HuH-7.5 (cell line): Measurements from ENCODE around the gene MAP3K7CL.
"Not testable (repeated sequence)": the region's sequence is repeated elsewhere in the genome, so short reads cannot be mapped to it uniquely, and the experiment has no call there.

Experiments used
- DNase-seq: peaks from one replicate; pipeline ENCODE4 v3.0.0; 2011; ENCODE audit warnings: low spot score

The MAP3K7CL gene

DNA sequence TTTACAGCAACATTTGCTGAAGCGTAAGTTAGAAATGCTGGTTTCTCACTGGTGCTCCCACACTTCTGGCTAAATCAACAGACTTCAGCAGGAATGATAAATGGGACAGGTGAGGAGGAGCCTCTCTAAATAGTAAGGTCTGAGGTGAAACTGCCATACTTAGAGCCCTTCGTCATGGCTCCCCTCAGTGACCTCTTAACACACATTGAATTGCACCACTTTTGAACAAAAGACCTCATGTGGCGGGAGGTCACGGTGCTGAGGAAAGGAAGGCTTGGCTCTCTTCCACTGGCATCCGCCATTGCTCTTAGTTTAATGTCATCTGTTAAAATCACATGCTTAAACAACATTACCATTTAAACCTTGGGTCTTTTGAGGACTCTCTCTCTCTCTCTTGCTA lies 3.4 kb downstream of the MAP3K7CL start:
- DNase-seq, result no peak

DNA sequence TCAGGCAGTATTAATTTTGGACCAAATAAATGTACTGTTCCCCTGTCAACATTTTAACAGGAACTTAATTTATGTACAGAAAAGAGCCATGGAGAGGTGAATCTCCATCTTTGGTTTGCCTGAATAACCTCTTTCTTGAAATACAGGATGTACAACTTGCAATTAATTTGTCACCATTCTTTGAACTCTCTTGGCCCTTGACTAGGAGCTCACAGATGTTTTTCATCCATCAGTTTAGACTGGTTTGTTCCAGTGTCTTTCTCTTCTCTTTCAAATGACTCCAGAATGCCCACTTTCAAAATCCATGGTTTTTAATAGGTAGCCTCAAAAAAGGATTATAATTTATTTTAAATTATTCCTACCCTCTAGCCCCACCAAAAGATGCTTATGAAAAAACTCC lies 5.0 kb downstream of the MAP3K7CL start:
- no peak for DNase-seq

DNA sequence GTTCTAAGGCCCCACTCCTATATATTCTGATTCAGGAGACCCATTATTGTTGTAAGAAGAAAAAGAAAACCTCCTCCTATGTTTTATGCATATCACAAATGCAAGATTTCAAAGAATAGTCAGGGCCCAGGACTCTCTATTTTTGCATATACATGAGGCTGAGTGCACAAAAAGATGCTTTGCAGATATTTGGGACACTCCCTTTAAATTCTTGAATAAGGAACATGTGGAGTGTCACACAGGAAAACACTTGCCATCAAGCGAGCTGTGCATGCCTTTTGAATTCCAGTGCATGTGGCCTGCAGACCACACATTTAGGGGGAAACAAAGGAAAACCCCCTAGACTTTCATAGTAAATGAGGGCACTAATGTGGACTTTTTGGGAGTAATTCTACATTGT lies 5.6 kb downstream of the MAP3K7CL start:
- DNase-seq, result no peak

DNA sequence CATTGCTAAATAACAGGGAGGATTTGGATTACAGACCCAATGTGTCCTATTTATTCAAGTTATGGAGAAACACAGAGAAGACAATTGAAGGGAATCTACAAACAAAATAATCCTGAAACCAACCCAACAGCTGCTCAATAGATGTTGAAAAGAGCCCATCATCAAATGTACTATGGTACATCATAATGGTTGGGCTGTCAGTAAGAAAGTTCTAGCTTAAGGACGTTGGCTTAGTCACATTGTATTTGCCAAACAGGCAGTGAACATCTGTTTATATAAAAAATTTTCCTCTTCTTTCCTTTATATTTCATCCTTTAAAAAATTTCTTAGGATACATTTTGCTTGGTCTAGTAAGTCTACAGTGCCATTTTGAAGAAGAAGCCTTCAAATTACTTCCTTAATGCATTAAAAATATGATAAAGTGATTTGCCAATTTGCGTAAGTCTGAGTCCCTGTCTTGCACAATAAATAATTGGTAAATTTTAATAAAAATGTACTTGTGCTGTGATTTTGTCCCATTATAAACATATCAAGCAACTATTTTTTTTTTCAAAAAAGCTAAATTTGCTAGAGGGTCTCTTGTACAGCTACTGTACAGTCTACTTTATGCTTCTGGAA lies 14.4 kb downstream of the MAP3K7CL start:
- DNase-seq, result no peak

DNA sequence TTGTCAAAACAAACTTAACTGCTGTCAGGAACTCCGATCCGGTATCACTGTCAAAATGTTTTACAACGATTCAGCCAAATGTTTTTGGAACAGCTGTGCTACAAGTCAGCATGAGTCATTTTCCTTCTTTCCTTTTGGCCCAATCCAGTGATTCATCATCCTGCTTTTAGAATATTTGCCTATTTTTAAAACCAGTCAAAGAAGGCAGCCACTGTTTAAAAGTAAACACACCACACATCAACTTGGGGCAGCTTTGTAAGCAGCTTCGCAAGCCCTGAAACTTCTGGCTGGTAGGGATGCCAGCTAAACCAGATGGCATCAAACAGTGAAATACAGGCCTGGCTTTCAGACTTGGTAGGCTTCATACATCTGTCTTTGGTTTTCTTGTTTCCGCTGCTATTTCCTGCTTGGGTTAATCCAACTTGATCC lies 14.9 kb downstream of the MAP3K7CL start:
- no peak for DNase-seq

DNA sequence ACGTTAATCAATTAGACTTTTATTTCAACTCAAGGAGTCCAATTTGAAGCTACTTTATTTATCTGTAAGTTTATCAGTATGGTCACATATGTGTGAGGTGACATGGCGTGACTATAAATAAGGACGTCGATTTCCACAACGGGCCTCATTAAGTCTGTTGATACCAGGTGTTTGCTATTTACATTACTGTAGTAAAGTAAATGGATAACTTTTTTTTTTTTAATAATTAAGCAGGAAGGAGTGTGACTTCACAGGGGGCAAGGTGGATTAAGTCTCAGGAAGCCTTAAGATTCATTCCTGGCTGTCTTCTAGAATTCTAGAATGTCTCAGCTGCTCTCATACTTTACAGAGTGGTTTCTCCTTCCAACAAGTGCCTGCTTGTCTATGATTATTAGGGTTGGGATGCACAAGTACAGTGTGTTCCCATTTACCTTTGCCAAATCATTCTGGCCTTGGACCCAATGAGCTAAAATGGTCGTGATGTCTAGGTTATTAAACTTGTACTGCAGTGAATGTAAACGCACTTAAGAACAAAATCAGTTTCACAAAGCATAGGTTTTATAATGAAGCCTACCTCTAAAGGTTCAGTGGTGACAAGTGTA lies 15.5 kb downstream of the MAP3K7CL start:
- no peak for DNase-seq

DNA sequence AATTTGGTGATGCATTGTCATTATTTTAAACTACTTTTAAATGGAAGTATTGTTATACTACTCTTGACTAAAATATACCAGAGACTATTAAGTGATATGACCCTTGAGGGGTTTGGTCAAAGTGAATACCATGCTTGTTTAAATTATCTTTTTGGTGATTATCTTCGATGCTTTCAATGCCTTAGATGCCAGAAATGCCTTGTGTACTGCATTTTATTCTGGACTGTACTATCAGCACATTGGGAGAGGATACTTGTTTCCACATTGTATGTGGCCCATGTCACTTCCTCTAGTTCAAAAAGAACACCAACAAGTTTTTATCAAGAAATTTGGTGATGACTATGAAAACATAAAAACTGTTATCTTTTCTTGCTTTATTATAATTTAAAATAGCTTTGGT lies 16.3 kb downstream of the MAP3K7CL start:
- no peak for DNase-seq

DNA sequence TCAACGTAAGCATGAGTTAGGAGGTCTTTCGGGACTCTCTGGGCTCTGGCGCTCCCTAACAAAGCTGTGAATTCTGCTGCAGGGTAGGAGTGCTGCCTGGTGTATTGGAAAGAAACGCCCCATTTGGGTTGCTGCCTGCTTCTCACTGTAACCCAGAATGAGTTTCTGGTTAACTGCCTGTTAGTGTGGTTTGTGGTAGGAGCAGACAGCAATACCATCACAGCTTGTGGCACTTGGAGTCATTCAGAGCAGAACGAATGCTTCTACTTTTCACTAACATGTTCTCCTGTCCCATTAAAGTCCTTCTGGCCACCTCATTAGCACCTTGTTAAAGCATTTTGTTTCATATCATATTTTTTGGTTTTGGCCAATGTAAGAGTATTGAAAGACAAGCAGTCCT lies 18.1 kb downstream of the MAP3K7CL start:
- DNase-seq, result no peak

DNA sequence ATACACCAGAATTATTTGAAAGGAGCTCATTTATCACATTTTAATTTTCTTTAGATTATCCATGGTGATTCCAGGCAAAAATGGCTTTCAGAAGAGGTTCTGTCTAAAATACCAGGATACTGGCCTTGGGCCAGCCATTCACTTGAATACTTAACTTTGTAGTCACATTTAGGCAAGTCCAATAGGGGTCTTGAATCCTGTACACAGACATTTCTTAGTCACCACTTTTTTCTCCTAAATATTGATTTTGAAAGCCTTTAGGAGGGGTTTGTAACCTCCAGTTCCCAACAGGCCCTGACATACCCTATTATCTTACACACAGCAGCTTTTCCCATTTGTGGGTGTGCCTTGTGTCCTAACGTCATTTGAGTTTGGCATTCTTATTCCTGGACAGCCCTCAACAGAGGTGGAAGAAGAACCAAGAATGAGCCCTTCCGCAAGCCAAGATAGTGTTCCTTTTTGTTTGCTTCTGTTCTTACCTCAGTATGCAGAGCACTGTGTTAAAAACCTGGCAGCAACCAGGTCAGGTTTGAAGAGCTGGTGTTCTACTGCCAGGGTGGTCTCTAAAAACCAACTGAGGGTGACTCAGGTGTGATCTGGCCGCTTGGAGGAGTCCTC lies 19.5 kb downstream of the MAP3K7CL start:
- no peak for DNase-seq

DNA sequence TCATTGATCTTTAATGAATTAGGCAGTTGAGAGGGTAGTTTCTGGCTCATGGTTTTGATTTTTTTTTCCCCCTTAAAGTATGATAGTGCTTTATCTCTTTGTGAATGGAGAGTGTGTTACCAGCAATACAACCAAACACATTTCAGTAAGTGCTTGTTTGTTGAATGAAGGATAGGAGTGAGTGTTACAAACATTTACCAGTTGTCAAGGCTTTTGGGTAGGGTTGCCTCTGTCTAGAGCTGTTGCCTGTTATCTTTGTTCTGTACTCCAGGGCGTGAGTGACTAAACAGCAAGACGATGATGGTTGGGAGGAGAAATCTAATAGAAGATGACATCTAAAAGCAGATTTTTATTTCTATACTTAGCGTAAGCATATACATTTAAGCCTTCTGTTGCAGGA lies 21.5 kb downstream of the MAP3K7CL start:
- DNase-seq, result no peak

DNA sequence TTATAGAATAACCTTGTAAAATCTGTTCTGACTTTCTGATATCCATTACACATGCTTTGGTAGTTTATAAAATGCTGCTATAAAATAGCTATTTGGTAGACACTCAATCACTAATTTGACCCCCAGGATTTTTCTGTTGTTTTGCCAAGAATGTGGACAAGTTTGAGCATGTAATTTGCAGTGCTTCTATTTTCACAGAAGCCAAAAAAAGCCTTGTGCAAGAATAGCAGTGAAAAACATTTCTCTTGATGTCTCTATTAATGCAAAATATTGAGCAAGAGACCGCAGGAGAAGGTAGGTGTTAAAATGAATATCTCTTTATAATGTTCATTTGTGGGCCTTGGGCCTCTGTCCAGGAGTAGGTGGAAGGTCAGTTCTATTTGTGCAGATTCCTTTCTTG lies 22.5 kb downstream of the MAP3K7CL start:
- no peak for DNase-seq

DNA sequence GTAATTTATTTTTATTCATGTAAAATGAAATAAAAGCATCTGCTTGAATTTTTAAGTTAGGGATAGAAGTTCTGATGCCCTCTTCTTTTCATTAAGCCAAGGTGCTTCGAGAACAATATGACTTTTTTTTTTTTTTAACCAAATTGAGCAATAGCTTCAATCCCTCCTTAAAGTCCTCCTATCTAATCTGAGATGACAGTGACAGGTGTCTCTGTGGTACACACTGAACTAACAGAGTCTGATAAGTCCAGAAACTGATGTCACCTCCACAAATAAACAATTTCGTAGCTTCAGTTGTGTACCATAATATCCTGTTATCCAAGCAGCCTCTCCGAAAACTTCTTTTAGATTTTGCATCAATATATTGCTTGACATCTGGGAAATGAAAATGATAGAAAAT lies 23.8 kb downstream of the MAP3K7CL start:
- DNase-seq, result no peak

DNA sequence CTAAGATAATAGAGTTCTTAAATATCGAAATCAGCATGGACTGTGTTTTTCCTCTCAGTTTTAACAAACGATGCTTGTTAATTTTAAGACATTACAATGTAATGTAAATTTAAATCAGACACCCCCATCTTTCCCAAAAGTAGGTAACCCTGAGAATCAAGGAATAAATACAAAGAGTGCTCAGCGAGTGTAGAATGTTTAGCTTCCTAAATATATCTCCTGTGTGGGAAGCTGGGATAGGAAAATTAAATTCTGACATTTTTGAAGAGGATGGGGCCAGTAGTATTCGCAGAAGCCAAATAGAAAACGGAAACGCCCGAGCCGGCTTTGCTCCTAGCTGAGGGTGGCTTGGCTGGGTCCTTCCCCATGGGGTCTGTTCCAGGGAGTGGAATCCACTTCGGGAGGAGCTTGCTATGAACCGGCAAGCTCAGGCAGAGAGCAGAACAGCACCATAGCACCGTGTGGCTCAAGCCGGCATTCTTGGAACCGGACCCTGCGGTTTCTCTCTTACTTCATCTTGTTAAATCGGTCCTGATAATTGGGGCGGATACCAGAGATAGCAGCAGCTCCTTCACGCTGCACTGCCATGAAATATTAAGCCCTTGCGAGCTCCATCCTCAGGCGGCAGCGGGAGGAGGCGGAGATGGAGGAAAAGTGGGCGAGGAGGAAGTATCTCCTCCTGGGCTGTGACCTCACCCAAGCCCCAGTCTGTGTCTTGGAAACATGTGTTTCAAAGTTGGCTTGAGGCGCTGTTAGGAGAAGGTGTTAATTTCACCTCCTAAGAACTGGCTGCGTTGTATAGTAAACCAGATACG lies 24.9 kb downstream of the MAP3K7CL start:
- no peak for DNase-seq

DNA sequence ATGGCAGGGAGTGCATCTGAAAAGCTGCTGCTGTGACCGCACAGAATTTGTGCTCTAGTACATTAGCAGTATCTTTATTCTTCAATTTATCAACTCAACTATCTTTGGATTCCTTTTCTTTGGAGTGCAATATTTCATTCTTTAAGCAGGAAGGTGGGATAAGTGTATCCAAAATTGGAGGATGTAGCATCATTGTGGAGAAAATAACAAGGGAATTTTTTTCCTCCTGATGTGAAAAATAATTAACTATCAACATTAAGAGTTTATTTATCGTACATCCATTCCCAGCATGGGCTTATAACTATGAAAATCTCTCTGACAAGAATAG lies 25.5 kb downstream of the MAP3K7CL start:
- DNase-seq, result no peak

DNA sequence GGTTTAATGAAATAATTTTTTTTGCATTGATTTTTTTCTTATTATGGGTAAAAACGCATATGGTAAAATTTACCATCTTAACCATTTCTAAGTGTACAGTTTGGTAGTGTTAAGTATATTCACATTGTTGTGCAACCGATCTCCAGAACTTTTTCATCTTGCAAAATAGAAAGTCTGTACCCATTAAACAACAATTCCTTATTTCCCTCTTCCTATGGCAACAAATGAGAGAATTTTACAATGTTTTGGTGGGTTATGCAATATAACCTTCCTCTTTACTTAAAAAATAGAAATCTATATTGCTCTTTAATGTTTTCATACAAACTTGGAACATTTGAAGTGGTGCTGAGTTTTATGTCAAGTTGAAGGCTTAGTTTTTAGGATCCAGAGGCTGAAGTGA lies 26.6 kb downstream of the MAP3K7CL start:
- no peak for DNase-seq

DNA sequence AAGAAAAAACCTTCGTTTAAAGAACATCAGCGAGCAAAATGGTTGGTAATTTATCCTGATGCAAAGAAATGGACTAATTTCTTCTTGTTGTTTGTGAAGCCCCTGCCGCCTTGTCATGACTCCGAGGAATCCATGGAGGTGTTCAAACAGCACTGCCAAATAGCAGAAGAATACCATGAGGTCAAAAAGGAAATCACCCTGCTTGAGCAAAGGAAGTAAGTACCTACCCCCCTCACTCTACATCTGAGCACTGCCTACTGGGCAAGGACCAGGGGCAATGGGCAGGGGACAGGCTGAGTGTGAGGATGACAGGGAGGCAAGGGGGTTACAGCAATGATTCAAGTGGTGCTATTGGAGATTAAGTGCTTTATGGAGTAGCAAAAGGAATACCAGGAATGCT lies 29.4 kb downstream of the MAP3K7CL start:
- no peak for DNase-seq

DNA sequence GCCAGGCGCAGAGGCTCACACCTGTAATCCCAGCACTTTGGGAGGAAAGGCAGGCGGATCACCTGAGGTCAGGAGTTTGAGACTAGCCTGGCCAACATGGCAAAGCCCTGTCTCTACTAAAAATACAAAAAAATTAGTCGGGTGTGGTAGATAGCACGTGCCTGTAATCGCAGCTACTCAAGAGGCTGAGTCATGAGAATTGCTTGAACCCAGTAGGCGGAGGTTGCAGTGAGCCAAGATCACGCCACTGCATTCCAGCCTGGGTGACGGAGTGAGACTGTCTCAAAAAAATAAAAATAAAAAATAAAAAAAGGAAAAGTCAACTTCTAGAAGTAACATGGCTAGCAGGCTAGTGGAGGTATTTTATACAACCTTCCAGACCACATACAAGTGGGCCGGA lies 32.4 kb downstream of the MAP3K7CL start:
- DNase-seq, result not testable (repeated sequence)

DNA sequence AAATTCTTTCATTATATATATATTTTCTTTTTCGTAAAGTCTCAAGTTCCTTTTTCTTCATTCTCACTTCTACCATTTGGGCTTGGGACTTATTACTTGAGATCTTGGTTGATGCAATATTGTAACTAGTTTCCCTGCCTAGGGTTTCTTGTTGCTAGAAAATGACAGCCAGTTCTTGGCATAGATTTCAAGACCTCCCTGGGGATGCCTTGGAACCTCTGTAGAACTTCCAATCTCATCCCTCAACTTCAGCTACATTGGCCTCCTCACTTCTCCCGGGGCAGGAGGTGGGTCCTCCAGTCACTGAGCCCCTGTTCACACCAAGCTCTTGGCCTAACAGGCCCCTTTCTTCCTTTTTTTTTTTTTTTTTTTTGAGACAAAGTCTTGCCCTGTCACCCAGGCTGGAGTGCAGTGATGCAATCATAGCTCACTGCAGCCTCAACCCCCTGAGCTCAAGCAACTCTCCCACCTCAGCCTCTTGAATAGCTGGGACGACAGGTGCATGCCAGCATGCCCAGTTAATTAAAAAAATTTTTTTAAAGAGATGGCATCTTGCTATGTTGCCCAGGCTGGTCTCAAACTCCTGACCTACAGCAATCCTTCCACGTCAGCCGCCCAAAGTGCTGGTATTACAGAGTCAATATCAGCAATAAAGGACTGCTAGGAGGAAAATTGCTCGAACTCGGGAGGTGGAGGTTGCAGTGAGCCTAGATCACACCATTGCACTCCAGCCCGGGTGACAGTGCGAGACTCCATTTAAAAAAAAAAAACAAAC lies 33.1 kb downstream of the MAP3K7CL start:
- DNase-seq, result no peak

DNA sequence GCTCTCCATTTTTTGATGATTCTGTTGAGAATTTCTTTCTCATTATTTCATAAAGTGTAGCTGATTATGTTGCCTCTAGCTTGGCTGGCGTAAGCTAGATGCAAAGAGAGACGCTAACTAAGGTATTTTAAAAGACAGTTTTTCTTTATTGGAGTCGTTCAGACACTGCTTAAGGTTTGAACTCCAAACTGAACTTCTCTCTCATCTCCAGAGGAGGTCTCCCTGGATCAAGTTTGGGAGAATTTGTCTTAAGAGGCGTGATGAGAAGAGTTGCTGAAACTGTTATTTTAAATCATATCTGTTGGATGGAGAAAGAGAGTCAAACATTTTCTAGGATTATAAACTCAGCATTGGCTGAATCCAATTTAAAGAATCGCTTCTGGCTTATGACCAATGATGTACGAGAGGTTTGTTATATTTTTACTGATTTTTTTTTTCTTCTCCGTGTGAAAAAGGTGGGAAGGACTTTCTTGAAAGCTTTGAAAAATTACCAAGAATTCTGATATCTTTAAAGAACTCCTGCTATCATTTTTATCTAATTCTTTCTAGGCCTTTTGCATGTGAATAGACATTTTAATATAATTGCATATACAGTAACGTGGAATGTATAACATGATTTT lies 34.0 kb downstream of the MAP3K7CL start:
- peak; percentile 13 for DNase-seq

DNA sequence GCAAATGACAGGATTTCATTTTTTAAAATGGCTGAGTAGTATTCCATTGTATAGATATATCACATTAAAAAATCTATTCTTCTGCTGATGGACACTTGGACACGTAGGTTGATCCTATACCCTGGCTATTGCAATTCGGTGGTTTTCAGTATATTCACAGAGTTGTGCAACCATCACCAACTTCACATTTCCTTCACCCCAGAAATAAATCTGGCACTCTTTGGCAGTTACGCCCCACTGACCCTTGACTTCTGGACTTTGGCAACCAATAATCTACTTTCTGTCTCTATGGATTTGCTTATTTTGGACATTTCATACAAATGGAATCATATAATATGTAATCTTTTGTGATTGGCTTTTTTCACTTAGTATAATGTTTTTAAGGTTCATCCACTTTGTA lies 35.9 kb downstream of the MAP3K7CL start:
- no peak for DNase-seq

DNA sequence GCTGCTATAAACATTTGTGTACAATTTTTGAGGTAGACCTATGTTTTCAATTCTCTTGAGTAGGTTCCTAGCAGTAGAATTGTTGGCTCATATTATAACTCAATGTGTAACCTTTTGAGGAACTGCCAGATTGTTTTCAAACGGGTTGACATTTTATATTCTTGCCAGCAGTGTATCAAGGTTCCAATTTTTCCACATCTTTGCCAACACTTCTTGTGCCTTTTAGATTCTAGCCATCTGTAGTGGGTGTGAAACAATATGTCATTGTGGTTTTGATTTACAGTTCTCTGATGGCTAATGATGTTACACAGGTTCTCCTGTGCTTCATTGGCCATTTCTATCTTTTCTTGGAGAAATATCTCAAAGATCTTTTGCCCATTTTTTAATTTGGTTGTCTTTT lies 36.4 kb downstream of the MAP3K7CL start:
- DNase-seq, result no peak

DNA sequence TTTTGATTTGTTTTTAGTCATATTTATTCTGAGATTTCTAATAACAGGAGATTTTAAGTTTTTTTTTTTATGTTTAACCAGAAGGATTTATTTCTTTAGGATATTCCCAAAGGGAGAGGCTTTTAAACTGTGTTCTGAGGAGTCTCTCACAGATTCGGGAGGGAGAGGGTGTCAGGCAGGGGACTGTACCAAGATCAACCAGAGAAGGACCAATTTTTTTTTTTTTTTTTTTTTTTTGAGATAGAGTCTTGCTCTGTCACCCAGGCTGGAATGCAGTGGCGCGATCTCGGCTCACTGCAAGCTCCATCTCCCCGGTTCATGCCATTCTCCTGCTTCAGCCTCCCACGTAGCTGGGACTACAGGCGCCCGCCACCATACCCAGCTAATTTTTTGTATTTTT lies 37.0 kb downstream of the MAP3K7CL start:
- DNase-seq, result not testable (repeated sequence)
